ENCODE measurements around the gene POLD3.

POLD3 gene

GRCh38 chr11:74681686-74682651, 89.6 kb downstream of the POLD3 start:
- no peak for DNase-seq
- H3K27ac Mint-ChIP-seq: peak overlapping the region; percentile 22
- no peaks in the 10 kb centered on the region for H3K9me3 Mint-ChIP-seq
- H3K4me3 Mint-ChIP-seq: peak overlapping the region; percentile 54
- TF ChIP-seq CTCF (IDR thresholded peaks at IDR 0.05): no peak
- no peaks in the 10 kb centered on the region for H3K36me3 Mint-ChIP-seq (ENCODE audit: low read depth)
- H3K27me3 Mint-ChIP-seq (ENCODE audit: low read depth, poor library complexity): peaks cover 18% of the 10 kb centered on the region
- no peaks in the 10 kb centered on the region for H3K4me1 Mint-ChIP-seq

- no peak for TF ChIP-seq CTCF (IDR thresholded peaks at IDR 0.05)
- H3K4me3 Mint-ChIP-seq: peak overlapping the region; percentile 64
- DNase-seq: no peak
- H3K9me3 Mint-ChIP-seq: no peaks in the 10 kb centered on the region
- no peak overlapping the region for H3K27ac Mint-ChIP-seq
- H3K36me3 Mint-ChIP-seq (ENCODE audit: low read depth): no peaks in the 10 kb centered on the region
- peaks cover 21% of the 10 kb centered on the region for H3K27me3 Mint-ChIP-seq (ENCODE audit: low read depth, poor library complexity)
- H3K4me1 Mint-ChIP-seq: no peaks in the 10 kb centered on the region
Measured at GRCh38 chr11:74682731-74683278, 90.4 kb downstream of the POLD3 start.

- peak overlapping the region; percentile 64 for H3K4me3 Mint-ChIP-seq
- no peaks in the 10 kb centered on the region for H3K4me1 Mint-ChIP-seq
- TF ChIP-seq CTCF (IDR thresholded peaks at IDR 0.05): peak; percentile 39
- peaks cover 23% of the 10 kb centered on the region for H3K27me3 Mint-ChIP-seq (ENCODE audit: low read depth, poor library complexity)
- H3K36me3 Mint-ChIP-seq (ENCODE audit: low read depth): no peaks in the 10 kb centered on the region
- H3K9me3 Mint-ChIP-seq: no peaks in the 10 kb centered on the region
- no peak overlapping the region for H3K27ac Mint-ChIP-seq
- peak; percentile 54 for DNase-seq
Measured at GRCh38 chr11:74683279-74683871, 91.0 kb downstream of the POLD3 start.

GRCh38 chr11:74683941-74684481, 91.6 kb downstream of the POLD3 start:
- no peak overlapping the region for H3K27ac Mint-ChIP-seq
- no peak overlapping the region for H3K4me3 Mint-ChIP-seq

GRCh38 chr11:74684661-74685060, 92.3 kb downstream of the POLD3 start:
- no peak overlapping the region for H3K27ac Mint-ChIP-seq
- no peaks in the 10 kb centered on the region for H3K36me3 Mint-ChIP-seq (ENCODE audit: low read depth)
- H3K4me3 Mint-ChIP-seq: no peak overlapping the region
- DNase-seq: no peak
- H3K27me3 Mint-ChIP-seq (ENCODE audit: low read depth, poor library complexity): peaks cover 26% of the 10 kb centered on the region
- H3K4me1 Mint-ChIP-seq: no peaks in the 10 kb centered on the region
- no peaks in the 10 kb centered on the region for H3K9me3 Mint-ChIP-seq
- no peak for TF ChIP-seq CTCF (IDR thresholded peaks at IDR 0.05)

More at GRCh38 chr11:74683941-74684481, 91.6 kb downstream of the POLD3 start:
- no peak for DNase-seq
- Mint-ChIP-seq H3K4me1 (no peaks in the 10 kb centered on the region), H3K9me3 (no peaks in the 10 kb centered on the region), H3K36me3 (ENCODE audit: low read depth) (no peaks in the 10 kb centered on the region), H3K27me3 (ENCODE audit: low read depth, poor library complexity) (peaks cover 24% of the 10 kb centered on the region)
- no peak for TF ChIP-seq CTCF (IDR thresholded peaks at IDR 0.05)

Measured in nephron progenitor cell (in vitro differentiated cells).